AG09309 (cell line): Measurements from ENCODE around the gene VPS13D.

Source experiments
- DNase-seq: peaks from one replicate; pipeline ENCODE4 v3.0.0-alpha.2; 2010; ENCODE audit warnings: low read depth
- H3K4me3 ChIP-seq: 2 replicates; pipeline ENCODE4 v1.5.1; 2011; ENCODE audit warnings: mild to moderate bottlenecking, low read depth, low read length, moderate library complexity; ENCODE audit not compliant: control insufficient read depth
- TF ChIP-seq, protein P1 (sequence below): IDR thresholded peaks from 2 replicates; pipeline ENCODE4 v1.5.1; 2011; ENCODE audit warnings: mild to moderate bottlenecking, low read depth, low read length, inconsistent platforms; ENCODE audit not compliant: insufficient read depth, control insufficient read depth; ENCODE audit errors: missing control alignments

The VPS13D gene

DNA sequence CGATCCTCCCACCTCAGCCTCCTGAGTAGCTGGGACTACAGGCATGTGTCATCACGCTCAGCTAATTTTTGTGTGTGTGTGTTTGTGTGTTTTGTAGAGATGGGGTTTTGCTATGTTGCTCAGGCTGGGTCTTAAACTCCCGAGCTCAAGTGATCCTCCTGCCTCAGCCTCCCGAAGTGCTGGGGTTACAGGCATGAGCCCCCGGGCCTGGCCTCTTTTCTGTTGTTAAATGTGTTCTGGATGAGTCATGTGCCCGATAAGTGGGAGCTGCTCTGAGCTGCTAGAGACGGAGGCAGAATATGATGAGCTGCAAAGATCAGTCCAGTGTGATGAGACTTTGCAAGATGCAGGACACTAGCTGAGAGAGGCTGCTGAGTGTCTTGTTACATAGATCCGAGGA lies 75.5 kb downstream of the VPS13D start:
- TF ChIP-seq, protein P1, sequence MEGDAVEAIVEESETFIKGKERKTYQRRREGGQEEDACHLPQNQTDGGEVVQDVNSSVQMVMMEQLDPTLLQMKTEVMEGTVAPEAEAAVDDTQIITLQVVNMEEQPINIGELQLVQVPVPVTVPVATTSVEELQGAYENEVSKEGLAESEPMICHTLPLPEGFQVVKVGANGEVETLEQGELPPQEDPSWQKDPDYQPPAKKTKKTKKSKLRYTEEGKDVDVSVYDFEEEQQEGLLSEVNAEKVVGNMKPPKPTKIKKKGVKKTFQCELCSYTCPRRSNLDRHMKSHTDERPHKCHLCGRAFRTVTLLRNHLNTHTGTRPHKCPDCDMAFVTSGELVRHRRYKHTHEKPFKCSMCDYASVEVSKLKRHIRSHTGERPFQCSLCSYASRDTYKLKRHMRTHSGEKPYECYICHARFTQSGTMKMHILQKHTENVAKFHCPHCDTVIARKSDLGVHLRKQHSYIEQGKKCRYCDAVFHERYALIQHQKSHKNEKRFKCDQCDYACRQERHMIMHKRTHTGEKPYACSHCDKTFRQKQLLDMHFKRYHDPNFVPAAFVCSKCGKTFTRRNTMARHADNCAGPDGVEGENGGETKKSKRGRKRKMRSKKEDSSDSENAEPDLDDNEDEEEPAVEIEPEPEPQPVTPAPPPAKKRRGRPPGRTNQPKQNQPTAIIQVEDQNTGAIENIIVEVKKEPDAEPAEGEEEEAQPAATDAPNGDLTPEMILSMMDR = no peak
- no peak overlapping the region for H3K4me3 ChIP-seq
- DNase-seq = no peak

DNA sequence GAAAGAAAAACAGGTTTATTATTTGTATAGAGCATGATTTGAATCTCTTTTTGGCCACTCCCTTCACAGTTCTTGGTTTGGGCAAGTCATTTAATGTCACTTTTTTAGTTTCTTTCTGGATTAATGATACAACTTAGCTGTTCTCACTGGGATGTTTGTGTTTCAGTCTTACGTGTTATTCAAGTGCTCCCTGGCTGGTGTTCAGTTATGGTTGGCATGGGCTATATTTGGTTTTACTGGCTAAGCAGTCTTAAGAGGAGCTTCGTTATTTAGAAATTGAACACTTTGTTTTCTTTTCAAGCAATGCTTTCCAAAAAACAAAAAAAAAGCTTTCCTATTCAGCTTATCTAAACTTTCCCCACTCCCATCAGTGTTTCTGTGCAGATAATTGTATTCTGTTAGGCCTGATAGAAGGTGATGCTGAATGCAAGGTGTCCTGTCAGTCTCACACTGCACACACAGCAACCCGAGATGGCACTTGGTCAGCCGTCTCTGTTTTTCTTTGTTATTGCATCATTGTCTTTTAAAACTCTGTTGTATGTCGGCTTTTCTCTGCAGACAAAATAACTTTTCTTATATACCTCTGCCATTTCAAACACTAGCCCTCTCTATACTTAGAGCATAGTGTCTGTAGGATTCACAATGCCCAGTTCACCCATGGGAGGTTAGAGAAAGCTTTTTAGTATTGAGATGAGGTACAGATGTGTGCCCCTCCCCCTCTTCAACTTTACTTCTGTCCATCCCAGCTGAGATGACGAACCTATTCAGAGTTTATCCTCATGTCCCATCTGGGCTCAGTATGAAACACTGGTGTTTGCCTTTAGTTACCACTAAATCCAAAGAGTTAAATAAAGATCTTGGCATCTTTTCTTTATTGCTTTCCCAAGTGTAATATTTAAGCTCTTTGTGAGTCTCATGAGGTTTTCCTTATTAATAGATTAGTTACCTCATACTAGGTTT lies 80.2 kb downstream of the VPS13D start:
- H3K4me3 ChIP-seq = no peak overlapping the region
- TF ChIP-seq, protein P1 = no peak
- DNase-seq = no peak

DNA sequence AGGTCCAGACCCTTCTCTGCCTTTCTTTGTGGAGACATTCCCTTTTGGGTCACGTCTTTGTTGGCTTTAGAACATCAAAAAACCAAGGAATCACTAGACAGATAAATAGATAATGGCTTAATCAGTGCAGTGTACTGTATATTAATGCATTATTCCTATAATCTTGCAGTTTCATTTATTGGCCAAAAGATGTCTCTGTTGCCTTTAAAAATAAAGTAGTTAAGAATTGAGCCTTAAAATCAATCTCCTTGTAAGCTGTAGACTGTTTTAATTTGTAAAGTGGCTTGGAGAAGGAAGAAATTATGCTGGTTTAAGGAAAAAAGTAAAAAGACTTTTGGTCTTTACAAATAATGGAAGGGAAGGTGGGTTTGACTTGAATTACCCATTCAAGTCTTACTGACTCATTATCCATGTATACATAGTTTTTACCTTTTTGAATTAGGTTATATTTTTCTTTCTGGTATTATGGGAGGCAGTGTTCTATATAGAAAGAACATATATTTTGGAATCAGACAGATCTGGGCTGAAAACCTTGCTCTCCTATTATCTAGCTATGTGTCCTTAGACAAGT lies 84.6 kb downstream of the VPS13D start:
- DNase-seq = no peak

DNA sequence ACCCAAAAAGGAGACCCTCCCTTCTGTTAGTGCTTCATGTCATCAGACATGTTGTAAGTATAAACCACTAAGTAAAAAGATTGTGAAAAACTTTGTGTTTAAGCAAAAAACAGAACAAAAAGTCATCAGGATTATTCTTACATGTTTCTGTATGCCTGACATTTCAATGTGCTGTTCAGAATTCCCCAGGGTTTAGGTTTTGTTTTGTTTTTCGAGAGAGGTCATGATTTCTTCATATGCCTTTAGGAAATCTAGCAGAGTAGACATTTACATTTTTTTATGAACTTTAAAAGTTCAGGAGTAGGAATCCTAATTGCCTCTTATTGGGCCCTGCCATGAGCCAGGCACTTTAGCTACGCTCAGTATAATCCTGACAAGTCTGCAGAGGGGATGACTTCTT lies 85.3 kb downstream of the VPS13D start:
- no peak for DNase-seq
- TF ChIP-seq, protein P1 = no peak
- no peak overlapping the region for H3K4me3 ChIP-seq

More for the DNA sequence above, 84.6 kb downstream of the VPS13D start:
- TF ChIP-seq, protein P1 = no peak
- no peak overlapping the region for H3K4me3 ChIP-seq

DNA sequence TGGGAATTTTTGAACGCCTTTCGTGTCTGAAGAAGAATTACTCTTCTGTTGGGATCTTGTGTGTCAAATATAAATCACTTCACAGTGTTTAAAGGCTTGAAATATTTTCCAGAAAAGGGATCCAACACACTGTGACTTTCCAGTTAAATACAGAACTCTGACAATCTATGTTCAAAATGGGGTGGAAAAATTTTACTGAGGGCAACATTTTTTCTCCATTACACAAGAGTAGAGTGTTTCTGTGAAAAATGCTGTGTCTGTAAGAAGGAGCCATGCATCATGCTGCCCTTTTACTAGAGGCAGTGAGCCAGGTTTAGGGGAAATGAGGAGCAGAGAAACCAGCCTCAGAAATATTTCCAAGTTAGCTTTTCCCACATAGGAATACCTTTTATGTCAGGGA lies 86.5 kb downstream of the VPS13D start:
- TF ChIP-seq, protein P1 = no peak
- no peak for DNase-seq

DNA sequence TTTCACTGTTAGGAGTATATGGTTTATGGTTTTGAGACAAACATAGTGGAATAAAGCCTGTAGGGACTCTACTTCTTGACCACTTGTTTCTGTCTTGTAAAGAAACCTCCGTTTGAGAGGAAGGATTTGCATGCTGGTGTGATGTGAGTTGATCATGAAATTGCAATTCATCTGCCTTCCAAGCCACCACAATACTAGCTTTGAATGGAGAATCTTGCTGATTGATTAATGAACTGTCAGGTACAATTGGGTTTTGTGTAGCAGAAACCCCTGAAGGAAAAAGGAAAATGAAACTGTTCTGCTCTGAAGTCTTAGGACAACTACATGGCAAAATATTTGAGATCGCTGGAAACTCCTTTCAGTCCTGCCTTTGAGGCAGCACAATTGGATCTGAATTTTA lies 90.7 kb downstream of the VPS13D start:
- TF ChIP-seq, protein P1 = no peak
- H3K4me3 ChIP-seq = no peak overlapping the region

More for the DNA sequence above, 86.5 kb downstream of the VPS13D start:
- no peak overlapping the region for H3K4me3 ChIP-seq

More for the DNA sequence above, 90.7 kb downstream of the VPS13D start:
- no peak for DNase-seq
